KOPT-K1 (cell line): ENCODE results near the gene CASTOR2.

Source experiments
- H3K27ac ChIP-seq: fragments of 200-600 bp; sonication (generic); 2 replicates; pipeline ENCODE4 v1.5.1; 2016; ENCODE audit warnings: antibody characterized with exemption, mild to moderate bottlenecking, low read depth, low read length; ENCODE audit not compliant: poor library complexity, severe bottlenecking
- H3K36me3 ChIP-seq: fragments of 200-600 bp; sonication (generic); 2 replicates; pipeline ENCODE4 v1.5.1; 2017; ENCODE audit warnings: antibody characterized with exemption, mild to moderate bottlenecking, low read length, moderate library complexity; ENCODE audit not compliant: insufficient read depth
- H3K9me3 ChIP-seq: fragments of 200-600 bp; sonication (generic); 2 replicates; pipeline ENCODE4 v1.5.1; 2017; ENCODE audit warnings: antibody characterized with exemption, low read length, mild to moderate bottlenecking; ENCODE audit not compliant: insufficient read depth, poor library complexity, severe bottlenecking

Gene CASTOR2

GRCh38 chr7:75033064-75033463 is 68.6 kb downstream of the CASTOR2 start:
- Histone ChIP-seq H3K9me3 (no peaks in the 10 kb centered on the region), H3K36me3 (peaks cover 6% of the 10 kb centered on the region; the same call in 1 of the 2 replicates), H3K27ac (no peak overlapping the region)

GRCh38 chr7:75033826-75034225 is 69.3 kb downstream of the CASTOR2 start:
- peaks cover 1% of the 10 kb centered on the region; the same call in 1 of the 2 replicates for H3K36me3 ChIP-seq
- H3K27ac ChIP-seq: no peak overlapping the region
- no peaks in the 10 kb centered on the region for H3K9me3 ChIP-seq

- peaks cover 27% of the 10 kb centered on the region for H3K36me3 ChIP-seq
- H3K9me3 ChIP-seq: no peaks in the 10 kb centered on the region
- no peak overlapping the region for H3K27ac ChIP-seq
Measured at GRCh38 chr7:75038508-75038907, 74.0 kb downstream of the CASTOR2 start.

- Histone ChIP-seq H3K9me3 (no peaks in the 10 kb centered on the region), H3K36me3 (peaks cover 33% of the 10 kb centered on the region), H3K27ac (no peak overlapping the region)
Measured at GRCh38 chr7:75039166-75039565, 74.7 kb downstream of the CASTOR2 start.

- H3K36me3 ChIP-seq: peaks cover 35% of the 10 kb centered on the region
- no peak overlapping the region for H3K27ac ChIP-seq
- no peaks in the 10 kb centered on the region for H3K9me3 ChIP-seq
Measured at GRCh38 chr7:75039709-75040108, 75.2 kb downstream of the CASTOR2 start.

- H3K9me3 ChIP-seq: no peaks in the 10 kb centered on the region
- H3K27ac ChIP-seq: no peak overlapping the region
- peaks cover 41% of the 10 kb centered on the region for H3K36me3 ChIP-seq
Measured at GRCh38 chr7:75040512-75040911, 76.0 kb downstream of the CASTOR2 start.

GRCh38 chr7:75042286-75042685 is 77.8 kb downstream of the CASTOR2 start:
- no peaks in the 10 kb centered on the region for H3K9me3 ChIP-seq
- no peak overlapping the region for H3K27ac ChIP-seq
- peaks cover 57% of the 10 kb centered on the region for H3K36me3 ChIP-seq

- Histone ChIP-seq H3K36me3 (peaks cover 58% of the 10 kb centered on the region), H3K27ac (no peak overlapping the region), H3K9me3 (no peaks in the 10 kb centered on the region)
Measured at GRCh38 chr7:75042831-75043703, 78.6 kb downstream of the CASTOR2 start.

GRCh38 chr7:75045881-75046280 is 81.4 kb downstream of the CASTOR2 start:
- Histone ChIP-seq H3K27ac (no peak overlapping the region), H3K9me3 (no peaks in the 10 kb centered on the region), H3K36me3 (peaks cover 78% of the 10 kb centered on the region)

GRCh38 chr7:75048435-75049379 is 84.2 kb downstream of the CASTOR2 start:
- Histone ChIP-seq H3K27ac (no peak overlapping the region), H3K36me3 (peaks cover 78% of the 10 kb centered on the region), H3K9me3 (no peaks in the 10 kb centered on the region)

GRCh38 chr7:75049817-75050216 is 85.3 kb downstream of the CASTOR2 start:
- Histone ChIP-seq H3K27ac (no peak overlapping the region), H3K36me3 (peaks cover 83% of the 10 kb centered on the region), H3K9me3 (no peaks in the 10 kb centered on the region)

- no peaks in the 10 kb centered on the region for H3K9me3 ChIP-seq
- no peak overlapping the region for H3K27ac ChIP-seq
- H3K36me3 ChIP-seq: peaks cover 84% of the 10 kb centered on the region
Measured at GRCh38 chr7:75050501-75050900, 86.0 kb downstream of the CASTOR2 start.

GRCh38 chr7:75054744-75055143 is 90.2 kb downstream of the CASTOR2 start:
- Histone ChIP-seq H3K9me3 (no peaks in the 10 kb centered on the region), H3K36me3 (peaks cover 93% of the 10 kb centered on the region), H3K27ac (no peak overlapping the region)

- no peak overlapping the region for H3K27ac ChIP-seq
- H3K36me3 ChIP-seq: peaks cover 93% of the 10 kb centered on the region
- H3K9me3 ChIP-seq: no peaks in the 10 kb centered on the region
Measured at GRCh38 chr7:75055155-75055554, 90.7 kb downstream of the CASTOR2 start.
